ENCODE data around the gene ID2.
A peak's percentile ranks its signal among the peaks of the same experiment; 100 is the strongest.

- peak; percentile 93 to 100 for TF ChIP-seq RAD21 (conservative IDR thresholded peaks at IDR 0.05 in 1 of 2, IDR thresholded peaks at IDR 0.05 in 1 of 2)
- no peak for TF ChIP-seq USF2 (IDR thresholded peaks at IDR 0.05)
- peak; percentile 99 for TF ChIP-seq CTCF (IDR thresholded peaks at IDR 0.05)
- TF ChIP-seq FOSL2 (IDR thresholded peaks at IDR 0.05) = no peak
- TF ChIP-seq FOSL2 (CRISPR knock-in tag; IDR thresholded peaks at IDR 0.05) = no peak
- TF ChIP-seq POLR2A (IDR thresholded peaks at IDR 0.05; ENCODE audit: low read length) = no peak
- TF ChIP-seq CEBPB (IDR thresholded peaks at IDR 0.05) = no peak
- TF ChIP-seq RNF2 (IDR thresholded peaks at IDR 0.05; ENCODE audit: borderline replicate concordance, low read depth) = no peak
- no peak for TF ChIP-seq FOSB (CRISPR knock-in tag; IDR thresholded peaks at IDR 0.05)
- TF ChIP-seq JUNB (IDR thresholded peaks at IDR 0.05) = no peak
These were observed 4.0 kb downstream of the ID2 start for GRCh38 chr2:8685697-8686358.

Measured in A549 (cell line).